ENCODE data around the gene IL17RD.

DNA sequence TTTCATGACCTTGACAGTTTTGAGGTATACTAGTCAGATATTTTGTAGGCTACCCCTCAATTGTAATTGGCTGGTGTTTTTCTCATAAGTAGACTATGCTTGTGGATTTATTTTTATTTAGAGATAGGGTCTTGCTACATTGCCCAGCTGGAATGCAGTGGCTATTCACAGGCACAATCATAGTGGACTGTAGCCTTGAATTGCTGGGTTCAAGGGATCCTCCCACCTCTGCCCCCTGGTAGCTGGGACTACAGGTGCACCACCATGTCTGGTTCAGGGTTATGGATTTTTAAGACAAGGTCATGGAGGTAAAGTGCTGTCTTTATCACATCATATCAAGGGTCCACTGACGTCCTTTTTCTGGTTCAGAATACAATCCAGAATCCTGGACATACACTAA, 10.9 kb upstream of the IL17RD start:
- no peak for TF ChIP-seq SP1 (IDR thresholded peaks at IDR 0.05; ENCODE audit: low read depth, low read length)
- TF ChIP-seq, protein P1, sequence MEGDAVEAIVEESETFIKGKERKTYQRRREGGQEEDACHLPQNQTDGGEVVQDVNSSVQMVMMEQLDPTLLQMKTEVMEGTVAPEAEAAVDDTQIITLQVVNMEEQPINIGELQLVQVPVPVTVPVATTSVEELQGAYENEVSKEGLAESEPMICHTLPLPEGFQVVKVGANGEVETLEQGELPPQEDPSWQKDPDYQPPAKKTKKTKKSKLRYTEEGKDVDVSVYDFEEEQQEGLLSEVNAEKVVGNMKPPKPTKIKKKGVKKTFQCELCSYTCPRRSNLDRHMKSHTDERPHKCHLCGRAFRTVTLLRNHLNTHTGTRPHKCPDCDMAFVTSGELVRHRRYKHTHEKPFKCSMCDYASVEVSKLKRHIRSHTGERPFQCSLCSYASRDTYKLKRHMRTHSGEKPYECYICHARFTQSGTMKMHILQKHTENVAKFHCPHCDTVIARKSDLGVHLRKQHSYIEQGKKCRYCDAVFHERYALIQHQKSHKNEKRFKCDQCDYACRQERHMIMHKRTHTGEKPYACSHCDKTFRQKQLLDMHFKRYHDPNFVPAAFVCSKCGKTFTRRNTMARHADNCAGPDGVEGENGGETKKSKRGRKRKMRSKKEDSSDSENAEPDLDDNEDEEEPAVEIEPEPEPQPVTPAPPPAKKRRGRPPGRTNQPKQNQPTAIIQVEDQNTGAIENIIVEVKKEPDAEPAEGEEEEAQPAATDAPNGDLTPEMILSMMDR (IDR thresholded peaks at IDR 0.05 in 2 of 3, conservative IDR thresholded peaks at IDR 0.05 in 1 of 3; ENCODE audit: control insufficient read depth in 2 of 3, extremely low read depth in 1 of 3, insufficient read depth in 1 of 3, low read depth in 3 of 3, low read length in 3 of 3) = no peak
- no peak for TF ChIP-seq ZNF274 (IDR thresholded peaks at IDR 0.05; ENCODE audit: insufficient read depth, insufficient read length)
- no peak for TF ChIP-seq ZNF207 (IDR thresholded peaks at IDR 0.05; ENCODE audit: borderline replicate concordance)
- TF ChIP-seq, protein P2, sequence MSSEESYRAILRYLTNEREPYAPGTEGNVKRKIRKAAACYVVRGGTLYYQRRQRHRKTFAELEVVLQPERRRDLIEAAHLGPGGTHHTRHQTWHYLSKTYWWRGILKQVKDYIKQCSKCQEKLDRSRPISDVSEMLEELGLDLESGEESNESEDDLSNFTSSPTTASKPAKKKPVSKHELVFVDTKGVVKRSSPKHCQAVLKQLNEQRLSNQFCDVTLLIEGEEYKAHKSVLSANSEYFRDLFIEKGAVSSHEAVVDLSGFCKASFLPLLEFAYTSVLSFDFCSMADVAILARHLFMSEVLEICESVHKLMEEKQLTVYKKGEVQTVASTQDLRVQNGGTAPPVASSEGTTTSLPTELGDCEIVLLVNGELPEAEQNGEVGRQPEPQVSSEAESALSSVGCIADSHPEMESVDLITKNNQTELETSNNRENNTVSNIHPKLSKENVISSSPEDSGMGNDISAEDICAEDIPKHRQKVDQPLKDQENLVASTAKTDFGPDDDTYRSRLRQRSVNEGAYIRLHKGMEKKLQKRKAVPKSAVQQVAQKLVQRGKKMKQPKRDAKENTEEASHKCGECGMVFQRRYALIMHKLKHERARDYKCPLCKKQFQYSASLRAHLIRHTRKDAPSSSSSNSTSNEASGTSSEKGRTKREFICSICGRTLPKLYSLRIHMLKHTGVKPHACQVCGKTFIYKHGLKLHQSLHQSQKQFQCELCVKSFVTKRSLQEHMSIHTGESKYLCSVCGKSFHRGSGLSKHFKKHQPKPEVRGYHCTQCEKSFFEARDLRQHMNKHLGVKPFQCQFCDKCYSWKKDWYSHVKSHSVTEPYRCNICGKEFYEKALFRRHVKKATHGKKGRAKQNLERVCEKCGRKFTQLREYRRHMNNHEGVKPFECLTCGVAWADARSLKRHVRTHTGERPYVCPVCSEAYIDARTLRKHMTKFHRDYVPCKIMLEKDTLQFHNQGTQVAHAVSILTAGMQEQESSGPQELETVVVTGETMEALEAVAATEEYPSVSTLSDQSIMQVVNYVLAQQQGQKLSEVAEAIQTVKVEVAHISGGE (CRISPR knock-in tag; IDR thresholded peaks at IDR 0.05) = no peak
- TF ChIP-seq, protein P3, sequence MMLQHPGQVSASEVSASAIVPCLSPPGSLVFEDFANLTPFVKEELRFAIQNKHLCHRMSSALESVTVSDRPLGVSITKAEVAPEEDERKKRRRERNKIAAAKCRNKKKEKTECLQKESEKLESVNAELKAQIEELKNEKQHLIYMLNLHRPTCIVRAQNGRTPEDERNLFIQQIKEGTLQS (IDR thresholded peaks at IDR 0.05; ENCODE audit: borderline replicate concordance, extremely low read depth, low read depth, low read length) = no peak
- no peak for TF ChIP-seq FOXM1 (IDR thresholded peaks at IDR 0.05; ENCODE audit: low read depth, low read length)

Data from GM12878 (cell line).